ENCODE measurements around the gene PPP1R17. TPM values are rescaled to one million over a fixed set of nuclear protein-coding genes. Genes with fewer than 3 reads are reported as not detected.

Gene PPP1R17
- polyA plus RNA-seq (2013, experiment 1 of 2), result 1.9 TPM
- polyA plus RNA-seq (2013, experiment 2 of 2), result 1.6 TPM

DNA sequence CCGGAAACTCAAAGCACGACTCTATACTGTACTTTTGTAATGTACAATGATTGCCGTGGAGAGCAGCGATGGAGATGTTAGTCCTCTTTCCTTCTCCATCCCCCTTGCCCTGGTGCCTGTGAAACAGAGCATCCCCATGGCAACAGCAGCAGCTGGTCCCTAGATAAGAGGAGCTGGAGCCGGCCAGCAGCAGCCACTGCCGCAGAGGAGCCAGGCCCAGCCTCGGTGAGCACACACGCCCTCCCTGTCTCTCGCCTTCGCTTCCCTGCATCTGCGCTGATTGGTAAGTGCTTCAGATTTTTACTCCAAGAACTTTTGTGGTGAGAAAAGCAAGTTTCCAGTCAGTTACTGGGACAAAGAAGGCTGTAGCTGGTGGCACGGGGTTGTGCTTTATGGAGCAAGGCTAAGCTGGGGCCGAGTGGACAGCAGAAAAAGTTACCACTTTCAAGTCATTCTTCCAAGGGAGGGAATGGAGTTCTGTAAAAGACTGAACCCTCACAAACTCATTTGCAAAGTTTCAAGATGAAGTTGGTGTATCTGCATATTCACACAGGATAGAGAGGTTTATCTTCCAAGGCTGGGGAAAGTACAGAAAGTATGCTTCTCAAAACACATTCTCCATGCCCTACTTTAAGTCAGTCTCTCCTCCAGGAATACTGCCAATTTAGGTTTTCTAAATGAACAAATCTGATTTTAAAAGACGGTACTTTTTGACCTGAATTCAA is at the start of gene PPP1R17:
Gene PPP1R17, plus strand, starts transcription at position 192 of the 725 bp plus-strand sequence. CDS start 5,227 bp downstream, outside the sequence.
- WGBS (ENCODE audit: extremely low coverage, insufficient coverage, low lambda C conversion rate), result no CpG with 5 or more reads among the region's 14 CpGs
- Histone ChIP-seq H3K4ac (ENCODE audit: low read depth, low read length) (no peak within 1 kb of the TSS), H4K5ac (ENCODE audit: low read length) (no peak within 1 kb of the TSS), H4K8ac (ENCODE audit: low read depth, low read length) (no peak within 1 kb of the TSS), H3K27ac (ENCODE audit: low read depth, low read length) (no peak within 1 kb of the TSS), H3K9ac (ENCODE audit: low read length) (no peak within 1 kb of the TSS), H3K4me1 (ENCODE audit: control insufficient read depth, low read depth, low read length) (peaks cover 9% of the 10 kb centered on the region), H2BK15ac (replicated peaks; ENCODE audit: low read depth) (no peak within 1 kb of the TSS), H3K79me1 (ENCODE audit: low read length) (no peaks in the 10 kb centered on the region), H3K27me3 (ENCODE audit: insufficient read depth, low read length, poor library complexity) (no peaks in the 10 kb centered on the region), H3K56ac (ENCODE audit: low read length) (peak within 1 kb of the TSS; percentile 17), H2BK5ac (ENCODE audit: low read length) (no peak within 1 kb of the TSS), H2BK120ac (ENCODE audit: low read depth, low read length) (no peak within 1 kb of the TSS), H3K18ac (ENCODE audit: low read length) (no peak within 1 kb of the TSS), H2AK5ac (ENCODE audit: low read length) (no peak within 1 kb of the TSS), H3K4me2 (ENCODE audit: low read length) (no peak within 1 kb of the TSS), H3K36me3 (ENCODE audit: control insufficient read depth, insufficient read depth, low read length) (no peaks in the 10 kb centered on the region), H3K23ac (ENCODE audit: low read length) (no peak within 1 kb of the TSS), H3K4me3 (ENCODE audit: low read length) (no peak within 1 kb of the TSS), H3K79me2 (ENCODE audit: control insufficient read depth, insufficient read depth, low read length) (no peaks in the 10 kb centered on the region)
- peak; percentile 96 for DNase-seq

DNA sequence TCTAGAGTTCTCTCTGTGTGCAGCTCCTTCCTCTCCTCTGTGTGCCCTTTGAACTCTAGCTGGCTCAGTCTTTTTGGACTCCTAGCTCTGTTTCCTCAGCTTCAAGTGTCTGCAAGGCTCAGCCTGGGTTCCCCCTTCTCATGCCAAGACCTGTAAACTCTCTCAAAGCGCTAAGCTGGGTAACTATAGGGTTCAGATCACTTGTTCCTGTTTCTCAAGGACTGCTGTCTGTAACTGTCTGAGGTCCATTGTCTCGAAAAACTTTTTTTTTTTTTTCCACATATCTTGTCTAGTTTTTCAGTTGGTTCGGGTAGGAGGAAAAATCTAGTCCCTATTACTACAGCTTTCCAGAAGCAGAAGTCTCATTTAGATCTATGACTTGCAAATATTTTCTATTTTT is 46.6 kb upstream of the PPP1R17 start:
- Histone ChIP-seq H3K18ac (ENCODE audit: low read length) (peak overlapping the region; percentile 5), H3K27ac (ENCODE audit: low read depth, low read length) (no peak overlapping the region), H3K4ac (ENCODE audit: low read depth, low read length) (no peak overlapping the region), H3K56ac (ENCODE audit: low read length) (no peak overlapping the region), H3K4me3 (ENCODE audit: low read length) (no peak overlapping the region), H3K79me2 (ENCODE audit: control insufficient read depth, insufficient read depth, low read length) (no peaks in the 10 kb centered on the region), H2BK5ac (ENCODE audit: low read length) (no peak overlapping the region), H3K36me3 (ENCODE audit: control insufficient read depth, insufficient read depth, low read length) (no peaks in the 10 kb centered on the region), H4K5ac (ENCODE audit: low read length) (no peak overlapping the region), H2BK120ac (ENCODE audit: low read depth, low read length) (peak overlapping the region; percentile 38), H2AK5ac (ENCODE audit: low read length) (no peak overlapping the region), H4K8ac (ENCODE audit: low read depth, low read length) (no peak overlapping the region), H3K4me1 (ENCODE audit: control insufficient read depth, low read depth, low read length) (no peaks in the 10 kb centered on the region), H2BK15ac (replicated peaks; ENCODE audit: low read depth) (no peak overlapping the region), H3K27me3 (ENCODE audit: insufficient read depth, low read length, poor library complexity) (no peaks in the 10 kb centered on the region), H3K23ac (ENCODE audit: low read length) (no peak overlapping the region), H3K4me2 (ENCODE audit: low read length) (no peak overlapping the region), H3K79me1 (ENCODE audit: low read length) (no peaks in the 10 kb centered on the region), H3K9ac (ENCODE audit: low read length) (no peak overlapping the region)
- no peak for DNase-seq
- no CpG with 5 or more reads among the region's 3 CpGs for WGBS (ENCODE audit: extremely low coverage, insufficient coverage, low lambda C conversion rate)

DNA sequence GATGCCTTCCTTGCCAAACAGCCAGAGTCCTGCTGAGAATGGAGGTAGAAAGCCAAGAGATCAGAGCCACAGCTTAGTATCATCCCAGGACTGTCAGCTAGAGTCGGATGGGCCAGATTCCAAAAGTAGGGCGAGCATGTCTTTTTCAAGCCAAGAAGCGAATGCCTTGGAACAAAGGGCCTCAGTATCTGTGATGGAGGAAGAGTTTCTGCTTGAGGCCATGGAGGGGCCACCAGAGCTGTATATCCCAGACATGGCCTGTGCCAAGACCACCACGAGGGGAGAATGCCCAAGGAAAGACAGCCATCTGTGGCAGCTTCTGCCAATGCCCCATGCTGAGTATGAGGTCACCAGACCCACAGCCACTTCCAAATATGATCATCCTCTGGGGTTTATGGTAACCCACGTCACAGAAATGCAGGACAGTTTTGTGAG is 44.3 kb upstream of the PPP1R17 start:
- H2BK120ac ChIP-seq (ENCODE audit: low read depth, low read length), result no peak overlapping the region
- no peak overlapping the region for H3K27ac ChIP-seq (ENCODE audit: low read depth, low read length)
- H2BK5ac ChIP-seq (ENCODE audit: low read length), result no peak overlapping the region
- WGBS (ENCODE audit: extremely low coverage, insufficient coverage, low lambda C conversion rate), result no CpG with 5 or more reads among the region's 5 CpGs
- H3K4ac ChIP-seq (ENCODE audit: low read depth, low read length), result no peak overlapping the region
- H3K4me3 ChIP-seq (ENCODE audit: low read length), result no peak overlapping the region
- no peaks in the 10 kb centered on the region for H3K79me1 ChIP-seq (ENCODE audit: low read length)
- no peak overlapping the region for H4K5ac ChIP-seq (ENCODE audit: low read length)
- no peak overlapping the region for H2BK15ac ChIP-seq (replicated peaks; ENCODE audit: low read depth)
- no peaks in the 10 kb centered on the region for H3K4me1 ChIP-seq (ENCODE audit: control insufficient read depth, low read depth, low read length)
- H3K23ac ChIP-seq (ENCODE audit: low read length), result no peak overlapping the region
- no peak overlapping the region for H4K8ac ChIP-seq (ENCODE audit: low read depth, low read length)
- no peaks in the 10 kb centered on the region for H3K27me3 ChIP-seq (ENCODE audit: insufficient read depth, low read length, poor library complexity)
- H3K9ac ChIP-seq (ENCODE audit: low read length), result no peak overlapping the region
- H3K56ac ChIP-seq (ENCODE audit: low read length), result no peak overlapping the region
- no peaks in the 10 kb centered on the region for H3K79me2 ChIP-seq (ENCODE audit: control insufficient read depth, insufficient read depth, low read length)
- no peak overlapping the region for H3K18ac ChIP-seq (ENCODE audit: low read length)
- H2AK5ac ChIP-seq (ENCODE audit: low read length), result no peak overlapping the region
- no peaks in the 10 kb centered on the region for H3K36me3 ChIP-seq (ENCODE audit: control insufficient read depth, insufficient read depth, low read length)
- no peak for DNase-seq
- no peak overlapping the region for H3K4me2 ChIP-seq (ENCODE audit: low read length)

DNA sequence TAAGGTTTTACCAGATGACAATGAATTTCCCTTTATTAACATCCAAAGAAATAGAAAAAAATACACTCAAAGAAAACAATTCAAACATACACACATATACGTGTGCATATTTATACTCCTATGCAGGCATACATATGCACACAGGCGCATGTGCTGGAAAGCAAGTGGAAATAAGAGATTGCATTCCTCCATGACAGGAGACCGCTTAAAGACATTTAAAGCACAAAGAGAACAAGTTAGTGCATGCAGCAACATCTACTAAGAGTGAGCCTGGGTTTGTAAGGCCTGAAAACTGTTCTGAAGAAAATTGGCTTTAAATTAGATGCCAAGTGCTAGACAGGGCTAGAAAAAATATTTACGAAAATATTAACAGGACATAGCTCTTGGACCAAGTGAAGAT is 40.1 kb upstream of the PPP1R17 start:
- Histone ChIP-seq H3K27ac (ENCODE audit: low read depth, low read length) (no peak overlapping the region), H3K79me2 (ENCODE audit: control insufficient read depth, insufficient read depth, low read length) (no peaks in the 10 kb centered on the region), H4K5ac (ENCODE audit: low read length) (no peak overlapping the region), H2BK15ac (replicated peaks; ENCODE audit: low read depth) (no peak overlapping the region), H3K27me3 (ENCODE audit: insufficient read depth, low read length, poor library complexity) (no peaks in the 10 kb centered on the region), H3K4me2 (ENCODE audit: low read length) (no peak overlapping the region), H3K9ac (ENCODE audit: low read length) (no peak overlapping the region), H3K56ac (ENCODE audit: low read length) (no peak overlapping the region), H4K8ac (ENCODE audit: low read depth, low read length) (no peak overlapping the region), H3K4me3 (ENCODE audit: low read length) (no peak overlapping the region), H2BK120ac (ENCODE audit: low read depth, low read length) (no peak overlapping the region), H3K4ac (ENCODE audit: low read depth, low read length) (no peak overlapping the region), H3K18ac (ENCODE audit: low read length) (no peak overlapping the region), H2AK5ac (ENCODE audit: low read length) (no peak overlapping the region), H3K79me1 (ENCODE audit: low read length) (no peaks in the 10 kb centered on the region), H3K4me1 (ENCODE audit: control insufficient read depth, low read depth, low read length) (peaks cover 6% of the 10 kb centered on the region), H2BK5ac (ENCODE audit: low read length) (no peak overlapping the region), H3K23ac (ENCODE audit: low read length) (no peak overlapping the region), H3K36me3 (ENCODE audit: control insufficient read depth, insufficient read depth, low read length) (no peaks in the 10 kb centered on the region)
- WGBS (ENCODE audit: extremely low coverage, insufficient coverage, low lambda C conversion rate), result no CpG with 5 or more reads among the region's 4 CpGs
- DNase-seq, result no peak

DNA sequence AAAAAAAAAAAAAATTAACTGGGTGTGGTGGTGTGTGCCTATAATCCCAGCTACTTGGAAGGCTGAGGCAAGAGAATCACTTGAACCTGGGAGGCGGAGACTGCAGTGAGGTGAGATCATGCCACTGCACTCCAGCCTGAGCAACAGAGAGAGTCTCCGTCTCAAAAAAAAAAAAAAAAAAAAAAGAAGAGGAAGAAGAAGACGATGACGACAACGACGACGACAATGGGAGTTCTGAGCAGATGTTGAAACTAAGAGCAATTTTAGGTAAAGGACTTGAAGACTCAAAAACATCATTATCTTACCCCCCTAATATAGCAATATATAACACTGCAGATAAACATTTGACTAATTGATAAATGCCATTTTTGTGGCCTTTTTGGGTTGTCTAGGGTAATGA is 39.5 kb upstream of the PPP1R17 start:
- Histone ChIP-seq H3K4ac (ENCODE audit: low read depth, low read length) (no peak overlapping the region), H3K4me1 (ENCODE audit: control insufficient read depth, low read depth, low read length) (peaks cover 6% of the 10 kb centered on the region), H2AK5ac (ENCODE audit: low read length) (no peak overlapping the region), H4K8ac (ENCODE audit: low read depth, low read length) (no peak overlapping the region), H2BK120ac (ENCODE audit: low read depth, low read length) (no peak overlapping the region), H2BK5ac (ENCODE audit: low read length) (no peak overlapping the region), H3K79me1 (ENCODE audit: low read length) (no peaks in the 10 kb centered on the region), H3K4me3 (ENCODE audit: low read length) (no peak overlapping the region), H3K27ac (ENCODE audit: low read depth, low read length) (no peak overlapping the region), H3K79me2 (ENCODE audit: control insufficient read depth, insufficient read depth, low read length) (no peaks in the 10 kb centered on the region), H3K56ac (ENCODE audit: low read length) (no peak overlapping the region), H3K36me3 (ENCODE audit: control insufficient read depth, insufficient read depth, low read length) (no peaks in the 10 kb centered on the region), H3K4me2 (ENCODE audit: low read length) (no peak overlapping the region), H2BK15ac (replicated peaks; ENCODE audit: low read depth) (no peak overlapping the region), H3K27me3 (ENCODE audit: insufficient read depth, low read length, poor library complexity) (no peaks in the 10 kb centered on the region), H3K18ac (ENCODE audit: low read length) (no peak overlapping the region), H3K23ac (ENCODE audit: low read length) (no peak overlapping the region), H3K9ac (ENCODE audit: low read length) (no peak overlapping the region), H4K5ac (ENCODE audit: low read length) (no peak overlapping the region)
- no CpG with 5 or more reads among the region's 7 CpGs for WGBS (ENCODE audit: extremely low coverage, insufficient coverage, low lambda C conversion rate)
- DNase-seq, result no peak

DNA sequence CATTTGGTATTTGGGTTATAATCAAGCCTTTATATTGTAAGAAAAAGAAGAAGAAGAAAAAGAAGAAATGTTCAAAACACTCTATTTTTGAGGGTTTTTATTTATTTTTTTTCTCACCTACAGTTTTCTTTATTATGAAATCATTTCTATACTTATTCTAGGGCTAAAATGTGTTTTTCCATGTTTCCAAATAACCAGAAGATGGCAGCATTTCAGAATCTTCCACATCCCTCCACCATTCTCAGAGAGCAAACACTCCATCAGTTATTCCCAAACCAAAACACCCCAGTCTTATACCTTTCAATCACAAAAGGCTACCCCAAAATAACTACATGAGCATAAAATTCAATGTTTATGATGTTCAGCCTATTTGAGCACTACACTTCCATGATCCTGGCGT is 38.7 kb upstream of the PPP1R17 start:
- Histone ChIP-seq H3K9ac (ENCODE audit: low read length) (no peak overlapping the region), H3K56ac (ENCODE audit: low read length) (no peak overlapping the region), H2BK120ac (ENCODE audit: low read depth, low read length) (no peak overlapping the region), H3K4ac (ENCODE audit: low read depth, low read length) (no peak overlapping the region), H3K23ac (ENCODE audit: low read length) (no peak overlapping the region), H4K5ac (ENCODE audit: low read length) (no peak overlapping the region), H4K8ac (ENCODE audit: low read depth, low read length) (no peak overlapping the region), H3K79me2 (ENCODE audit: control insufficient read depth, insufficient read depth, low read length) (no peaks in the 10 kb centered on the region), H3K36me3 (ENCODE audit: control insufficient read depth, insufficient read depth, low read length) (no peaks in the 10 kb centered on the region), H3K4me3 (ENCODE audit: low read length) (no peak overlapping the region), H3K4me1 (ENCODE audit: control insufficient read depth, low read depth, low read length) (peaks cover 6% of the 10 kb centered on the region), H3K27me3 (ENCODE audit: insufficient read depth, low read length, poor library complexity) (no peaks in the 10 kb centered on the region), H2BK15ac (replicated peaks; ENCODE audit: low read depth) (no peak overlapping the region), H2BK5ac (ENCODE audit: low read length) (no peak overlapping the region), H2AK5ac (ENCODE audit: low read length) (no peak overlapping the region), H3K18ac (ENCODE audit: low read length) (no peak overlapping the region), H3K27ac (ENCODE audit: low read depth, low read length) (no peak overlapping the region), H3K4me2 (ENCODE audit: low read length) (no peak overlapping the region), H3K79me1 (ENCODE audit: low read length) (no peaks in the 10 kb centered on the region)
- no CpG with 5 or more reads among the region's 1 CpG for whole genome bisulfite sequencing (ENCODE audit: extremely low coverage, insufficient coverage, low lambda C conversion rate)
- DNase-seq, result peak; percentile 22
